Measurements from ENCODE around the gene BORCS5.
A peak's percentile ranks its signal among the peaks of the same experiment; 100 is the strongest.
"Not testable (repeated sequence)": the region's sequence is repeated elsewhere in the genome, so short reads cannot be mapped to it uniquely, and the experiment has no call there.

Gene BORCS5
- 18.8 to 21.5 reads per million in 2 donors for total RNA-seq

GRCh38 chr12:12356896-12357718 lies at the start of gene BORCS5:
Gene BORCS5 (plus strand): TSS chr12:12357078. CDS start chr12:12357452, 374 bp downstream.
- peak; percentile 96 for DNase-seq

- DNase-seq, result not testable (repeated sequence)
Measured at GRCh38 chr12:12310695-12311094, 46.2 kb upstream of the BORCS5 start.

DNA sequence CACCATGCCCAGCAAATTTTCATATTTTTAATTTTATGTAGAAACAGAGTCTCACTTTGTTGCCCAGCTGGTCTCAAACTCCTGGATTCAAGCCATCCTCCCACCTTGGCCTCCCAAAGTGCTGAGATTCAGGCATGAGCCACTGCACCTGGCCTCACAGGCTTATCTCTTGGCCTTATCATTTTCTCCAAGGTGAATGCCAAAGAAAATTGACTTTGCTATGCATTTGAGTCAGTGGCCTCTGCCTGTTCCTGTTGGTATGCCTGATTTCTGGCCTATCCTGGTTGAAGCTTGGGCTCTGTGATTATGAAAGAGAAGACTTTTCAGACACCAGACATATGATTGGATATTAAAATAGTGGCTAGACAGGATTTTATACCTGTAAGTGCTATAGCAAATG lies 41.0 kb upstream of the BORCS5 start:
- no peak for DNase-seq

GRCh38 chr12:12319451-12320183 lies 37.3 kb upstream of the BORCS5 start:
- DNase-seq, result no peak

DNA sequence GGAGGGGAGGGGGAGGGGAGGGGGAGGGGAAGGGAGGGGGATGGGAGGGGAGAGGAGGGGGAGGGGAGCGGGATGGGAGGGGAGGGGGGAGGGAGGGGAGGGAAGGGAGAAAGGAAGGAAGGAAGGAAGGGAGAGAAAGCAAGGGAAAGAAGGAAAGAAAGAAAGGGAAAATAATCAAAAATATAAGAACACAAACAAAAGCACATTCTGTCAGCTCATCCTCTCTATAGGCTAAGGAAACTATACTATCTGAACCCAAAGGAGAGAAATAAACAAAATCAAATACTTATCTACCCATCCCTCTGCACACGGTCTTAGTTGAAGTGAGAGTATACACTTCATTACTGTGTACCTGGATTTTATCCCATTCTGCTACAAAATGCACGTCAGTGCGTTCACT lies 33.8 kb upstream of the BORCS5 start:
- no peak for DNase-seq

DNA sequence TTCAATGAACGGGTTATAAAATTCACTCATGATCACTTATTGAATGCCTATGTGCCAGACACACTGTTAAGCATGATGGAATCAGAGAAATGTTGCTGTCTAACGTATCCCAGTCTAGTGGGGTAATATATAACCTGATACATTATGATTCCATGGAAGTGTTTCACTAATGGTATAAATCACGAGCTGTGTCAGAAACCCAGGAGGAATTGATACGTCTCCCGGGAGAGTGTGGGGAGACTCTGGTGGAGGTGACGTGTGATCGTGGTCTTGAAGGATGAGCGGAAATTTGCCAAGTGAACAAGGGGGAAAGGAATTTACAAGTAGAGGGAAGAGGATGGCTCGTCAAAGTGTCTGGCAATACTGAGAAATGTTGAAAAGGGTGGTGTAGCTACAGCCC lies 33.3 kb upstream of the BORCS5 start:
- DNase-seq, result no peak

DNA sequence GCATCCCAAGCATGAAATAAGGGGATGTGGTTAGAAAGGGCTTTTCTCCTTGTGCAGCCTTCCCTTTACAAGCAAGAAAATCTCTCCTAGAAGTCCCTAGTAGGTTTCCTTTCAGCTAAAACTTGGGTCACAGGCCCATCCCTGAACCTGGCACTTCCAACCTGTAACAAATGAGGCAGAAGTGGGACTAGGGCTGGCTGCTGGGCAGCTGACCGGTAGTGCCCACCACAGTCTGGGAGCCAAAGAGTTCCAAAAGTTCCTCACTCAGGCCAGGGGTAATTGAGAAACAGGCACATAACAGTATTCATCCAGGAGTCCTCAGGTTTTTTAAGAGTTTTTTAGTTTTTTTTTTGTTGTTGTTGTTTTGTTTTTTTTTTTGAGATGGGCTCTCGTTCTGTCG lies 30.6 kb upstream of the BORCS5 start:
- DNase-seq, result no peak

DNA sequence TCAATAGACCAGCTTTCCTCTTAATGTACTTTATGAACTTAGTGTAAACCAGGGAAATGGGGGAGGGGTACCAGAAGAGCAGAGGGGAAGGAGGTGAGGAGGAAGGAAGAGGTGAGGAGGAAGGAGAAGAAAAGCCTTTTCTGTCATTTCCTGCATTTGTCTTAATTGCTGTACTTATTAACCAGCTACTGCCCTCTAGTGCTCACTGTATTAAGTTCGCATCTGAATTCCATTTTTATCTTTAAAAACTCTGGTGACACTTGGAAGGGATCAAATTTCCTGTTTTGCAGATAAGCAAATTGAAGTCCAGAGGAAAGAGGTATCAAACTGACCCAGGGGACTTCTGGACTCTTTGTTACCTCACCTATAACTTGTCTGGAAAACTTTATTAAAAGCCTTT lies 29.1 kb upstream of the BORCS5 start:
- no peak for DNase-seq

DNA sequence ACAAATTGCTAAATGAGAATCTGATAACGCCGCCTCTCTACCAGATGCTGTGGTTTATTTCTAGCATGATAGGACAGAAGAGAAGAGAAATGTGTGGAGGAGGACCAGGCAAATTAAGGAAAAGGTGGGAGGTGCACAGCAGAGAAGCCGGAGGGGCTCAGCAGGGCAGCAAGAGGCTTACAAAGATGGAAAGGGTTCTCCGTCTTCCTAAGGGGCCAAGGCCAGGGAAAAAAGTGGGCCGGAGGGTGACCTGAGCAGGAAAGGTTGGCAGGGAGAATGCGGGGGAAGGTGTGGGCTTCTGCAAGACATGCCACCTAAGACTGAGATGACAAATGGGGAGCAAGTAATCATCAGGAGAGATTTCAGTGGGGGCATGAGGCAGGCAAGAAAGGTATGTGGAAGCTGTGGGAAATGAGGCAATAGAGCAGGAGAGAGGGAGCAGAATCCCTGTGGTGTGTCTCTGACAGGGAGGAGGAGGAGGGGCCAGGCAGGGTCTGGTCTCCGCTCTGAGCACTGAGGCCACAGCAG lies 25.6 kb upstream of the BORCS5 start:
- no peak for DNase-seq

- DNase-seq, result no peak
Measured at GRCh38 chr12:12331896-12332295, 25.0 kb upstream of the BORCS5 start.

GRCh38 chr12:12333407-12334366 lies 23.2 kb upstream of the BORCS5 start:
- no peak for DNase-seq

- peak; percentile 9 for DNase-seq
Measured at GRCh38 chr12:12334367-12335040, 22.4 kb upstream of the BORCS5 start.

DNA sequence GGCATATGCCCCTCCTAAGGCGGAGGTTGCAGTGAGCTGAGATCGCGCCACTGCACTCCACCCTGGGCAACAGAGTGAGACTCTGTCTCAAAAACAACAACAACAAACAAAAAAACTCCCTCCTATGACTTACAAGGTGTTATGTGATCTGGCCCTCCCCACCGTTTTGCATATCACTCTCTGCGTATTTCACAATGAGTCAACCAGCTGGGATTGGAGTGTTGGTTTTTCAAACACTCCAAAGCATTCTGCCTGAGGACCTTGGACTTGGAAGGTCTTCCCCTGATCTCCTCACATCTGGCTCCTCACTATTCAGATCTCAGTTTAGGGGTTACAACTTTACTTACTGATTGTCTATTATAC lies 20.8 kb upstream of the BORCS5 start:
- DNase-seq, result no peak

DNA sequence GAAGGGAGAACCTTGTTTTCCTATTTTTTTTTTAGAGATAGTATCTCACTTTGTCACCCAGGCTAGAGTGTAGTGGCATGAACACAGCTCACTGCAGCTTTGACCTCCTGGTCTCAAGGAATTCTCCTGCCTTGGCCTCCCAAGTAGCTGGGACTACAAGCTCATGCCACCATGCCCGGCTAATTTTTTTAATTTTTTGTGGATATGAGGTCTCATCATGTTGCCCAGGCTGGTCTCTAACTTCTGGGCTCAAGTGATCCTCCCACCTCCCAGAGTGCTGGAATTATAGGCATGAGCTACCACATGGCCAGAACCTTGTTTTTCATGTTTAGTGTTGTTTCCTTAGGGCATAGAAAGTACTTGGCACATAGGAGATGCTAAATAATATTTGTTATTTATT lies 20.4 kb upstream of the BORCS5 start:
- DNase-seq, result no peak

GRCh38 chr12:12338527-12339168 lies 18.2 kb upstream of the BORCS5 start:
- no peak for DNase-seq

GRCh38 chr12:12349711-12350665 lies 6.9 kb upstream of the BORCS5 start, which contains the start of gene MANSC1:
Gene MANSC1 (minus strand): TSS chr12:12350242. CDS start chr12:12343314, 6,928 bp downstream.
- DNase-seq, result peak; percentile 19

- no peak for DNase-seq
Measured at GRCh38 chr12:12350868-12351463, 5.9 kb upstream of the BORCS5 start.

DNA sequence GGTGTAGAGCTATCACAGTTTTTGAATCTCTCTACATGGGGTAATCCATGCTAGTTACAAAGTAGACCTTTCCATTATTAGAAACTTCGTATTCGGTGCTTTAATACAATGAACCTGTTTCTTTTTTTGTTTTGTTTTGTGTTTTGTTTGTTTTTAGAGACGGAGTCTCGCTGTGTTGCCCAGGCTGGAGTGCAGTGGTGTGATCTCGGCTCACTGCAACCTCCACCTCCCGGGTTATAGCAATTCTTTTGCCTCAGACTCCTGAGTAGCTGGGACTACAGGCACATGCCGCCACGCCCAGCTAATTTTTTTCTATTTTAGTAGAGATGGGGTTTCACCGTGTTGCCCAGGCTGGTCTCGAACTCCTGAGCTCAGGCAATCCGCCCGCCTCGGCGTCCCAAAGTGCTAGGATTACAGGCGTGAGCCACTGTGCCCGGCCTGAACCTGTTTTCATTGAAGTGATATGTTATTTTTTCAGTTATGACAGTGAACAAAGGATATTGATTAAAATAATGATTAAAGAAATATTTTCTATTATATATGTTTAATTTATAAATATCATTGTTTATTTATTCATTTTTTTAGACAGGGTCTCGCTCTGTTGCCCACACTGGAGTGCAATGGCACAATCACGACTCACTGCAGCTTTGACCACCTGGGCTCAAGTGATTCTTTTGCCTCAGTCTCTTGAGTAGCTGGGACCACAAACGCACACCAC lies 5.3 kb upstream of the BORCS5 start:
- not testable (repeated sequence) for DNase-seq

DNA sequence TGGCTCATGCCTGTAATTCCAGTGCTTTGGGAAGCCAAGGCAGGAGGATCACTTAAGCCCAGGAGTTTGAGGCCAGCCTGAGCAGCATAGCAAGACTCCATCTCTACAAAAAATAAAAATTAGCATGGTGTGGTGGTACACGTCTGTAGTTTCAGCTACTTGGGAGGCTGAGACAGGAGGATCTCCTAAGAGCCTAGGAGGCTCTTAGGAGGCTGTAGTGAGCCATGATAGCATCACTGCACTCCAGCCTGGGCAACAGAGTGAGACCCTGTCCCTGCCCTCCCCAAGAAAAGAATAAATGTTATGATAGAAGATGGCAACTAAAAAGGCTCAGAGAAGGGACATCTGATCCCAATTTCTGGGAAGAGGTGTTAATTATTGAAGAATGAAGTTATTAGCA lies 3.6 kb upstream of the BORCS5 start:
- no peak for DNase-seq

Data from activated gamma-delta T cell (primary cell).